Uterus (tissue), 2 donors: ENCODE data around the gene NENF.

Source experiments
- POLR2A ChIP-seq, 2 donors: fragments of 450-650 bp; IDR thresholded peaks; one replicate each; pipeline ENCODE4 v1.6.1; 2016; ENCODE audit warnings: antibody characterized with exemption in 2 of 2, mild to moderate bottlenecking in 1 of 2, moderate library complexity in 1 of 2
- TF ChIP-seq, protein P1 (sequence below), 4 experiments: fragments of 200-600 bp in 2 of 4; fragments of 450-650 bp in 2 of 4; sonication (generic) in 2 of 4; IDR thresholded peaks; one replicate each; pipeline ENCODE4 v1.5.1; 2016 to 2019; ENCODE audit warnings: antibody characterized with exemption in 4 of 4, mild to moderate bottlenecking in 2 of 4, moderate library complexity in 1 of 4

DNA sequence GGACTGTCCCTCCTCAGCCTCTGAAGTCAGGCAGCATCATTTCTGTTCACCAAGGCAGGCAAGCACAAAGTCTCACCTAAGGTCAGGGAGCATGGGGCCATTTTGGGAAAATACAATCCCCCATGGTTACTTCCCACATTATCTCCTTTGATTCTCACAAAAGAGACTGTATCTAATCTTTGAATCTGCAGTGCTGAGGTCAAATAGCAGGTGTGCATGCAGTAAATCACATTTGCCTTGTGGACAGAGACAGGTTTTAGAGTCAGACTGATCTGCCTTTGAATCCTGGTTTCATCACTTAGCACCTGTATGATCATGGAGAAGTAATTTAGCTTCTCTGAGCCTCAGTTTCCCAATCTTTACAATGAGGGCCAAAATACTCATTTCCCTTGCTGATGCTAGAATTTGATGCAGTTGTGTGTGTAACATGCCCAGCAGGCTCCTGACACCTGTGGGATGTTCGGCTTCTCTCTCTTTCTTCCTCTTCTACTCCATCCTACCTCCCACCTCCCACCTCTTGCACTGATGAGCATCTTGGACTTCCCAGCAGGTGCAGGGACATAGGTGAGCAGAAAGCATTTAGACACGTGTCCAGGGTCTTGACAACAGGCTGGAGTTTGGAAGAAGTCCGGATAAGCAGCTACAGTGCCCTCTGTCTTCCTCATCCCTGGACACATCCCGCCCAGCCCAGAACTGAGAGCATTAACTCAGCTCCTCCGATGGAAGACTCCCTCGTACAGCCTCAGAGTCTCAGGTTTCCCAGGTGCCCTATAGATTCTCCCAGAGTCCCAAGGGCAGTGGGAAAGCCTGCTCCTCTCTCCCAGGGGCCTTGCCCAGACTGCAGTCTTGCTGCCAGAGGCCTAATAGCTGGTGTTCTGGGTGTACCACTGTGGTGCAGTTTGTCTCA lies 18.9 kb downstream of the NENF start:
- TF ChIP-seq, protein P1, sequence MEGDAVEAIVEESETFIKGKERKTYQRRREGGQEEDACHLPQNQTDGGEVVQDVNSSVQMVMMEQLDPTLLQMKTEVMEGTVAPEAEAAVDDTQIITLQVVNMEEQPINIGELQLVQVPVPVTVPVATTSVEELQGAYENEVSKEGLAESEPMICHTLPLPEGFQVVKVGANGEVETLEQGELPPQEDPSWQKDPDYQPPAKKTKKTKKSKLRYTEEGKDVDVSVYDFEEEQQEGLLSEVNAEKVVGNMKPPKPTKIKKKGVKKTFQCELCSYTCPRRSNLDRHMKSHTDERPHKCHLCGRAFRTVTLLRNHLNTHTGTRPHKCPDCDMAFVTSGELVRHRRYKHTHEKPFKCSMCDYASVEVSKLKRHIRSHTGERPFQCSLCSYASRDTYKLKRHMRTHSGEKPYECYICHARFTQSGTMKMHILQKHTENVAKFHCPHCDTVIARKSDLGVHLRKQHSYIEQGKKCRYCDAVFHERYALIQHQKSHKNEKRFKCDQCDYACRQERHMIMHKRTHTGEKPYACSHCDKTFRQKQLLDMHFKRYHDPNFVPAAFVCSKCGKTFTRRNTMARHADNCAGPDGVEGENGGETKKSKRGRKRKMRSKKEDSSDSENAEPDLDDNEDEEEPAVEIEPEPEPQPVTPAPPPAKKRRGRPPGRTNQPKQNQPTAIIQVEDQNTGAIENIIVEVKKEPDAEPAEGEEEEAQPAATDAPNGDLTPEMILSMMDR (IDR thresholded peaks at IDR 0.05), result no peak
- no peak for TF ChIP-seq POLR2A (IDR thresholded peaks at IDR 0.05)
